IMR-90 (cell line): ENCODE results near the gene PHPT1. TPM values are rescaled to one million over a fixed set of nuclear protein-coding genes. Genes with fewer than 3 reads are reported as not detected.

Source experiments
- CTCF ChIP-seq: conservative IDR thresholded peaks from 2 replicates; pipeline ENCODE4 v1.5.1; 2012; ENCODE audit warnings: mild to moderate bottlenecking, low read depth, low read length, improper control_type of control experiment
- FOS ChIP-seq: fragments of 150-350 bp; IDR thresholded peaks from 2 replicates; pipeline ENCODE4 v1.6.1; 2016; ENCODE audit warnings: low read depth, low read length
- MAFK ChIP-seq: IDR thresholded peaks from 2 replicates; pipeline ENCODE4 v1.6.1; 2012; ENCODE audit warnings: low read depth, low read length, improper control_type of control experiment
- NFE2L2 ChIP-seq: fragments of 150-350 bp; IDR thresholded peaks from 2 replicates; pipeline ENCODE4 v1.6.1; 2016; ENCODE audit warnings: low read depth, mild to moderate bottlenecking, low read length
- polyA plus RNA-seq, 3 experiments: library from polyadenylated mRNA; depleted of rRNA; stranded (reverse); fragments of >200 nt; gene quantifications; 2 replicates each; pipeline ENCODE4 v1.2.3, GENCODE V29; 2012; ENCODE audit warnings: low replicate concordance in 1 of 3
- total RNA-seq: library from RNA; depleted of rRNA; stranded (reverse); fragments of >200 nt; gene quantifications from 2 replicates; pipeline ENCODE4 v1.2.3, GENCODE V29; 2012

Gene PHPT1
- total and polyA plus RNA-seq, 2 of the 4 experiments (the other 2 are of a cell fraction) = 79.8 to 214 TPM

GRCh38 chr9:136821826-136822544 is 27.2 kb upstream of the PHPT1 start (continued):
- no peak for TF ChIP-seq NFE2L2
- TF ChIP-seq FOS = no peak
- no peak for TF ChIP-seq CTCF
- TF ChIP-seq MAFK = no peak
